Activated CD8-positive, alpha-beta memory T cell treated with anti-CD3 and anti-CD28 coated beads, Interleukin-2, amount 10 ng/mL, durations not matched to agents 7 days and 5 days (primary cell): ENCODE data around the gene AK4. TPM values are rescaled to one million over a fixed set of nuclear protein-coding genes. Genes with fewer than 3 reads are reported as not detected.
"Not testable (repeated sequence)": the region's sequence is repeated elsewhere in the genome, so short reads cannot be mapped to it uniquely, and the experiment has no call there.

Source experiments
- ATAC-seq: fragments of 150-1000 bp; cut with Tn5 transposase; one replicate; pipeline ENCODE4 v1.10.0; 2021; ENCODE audit warnings: moderate library complexity
- CTCF ChIA-PET: fragments of 350-600 bp; sonication (Branson Sonifier 250); formaldehyde crosslinking; loops from one replicate; lab custom pipeline; 2021; ENCODE audit warnings: antibody characterized with exemption; lab: Charles Lee
- DNase-seq: peaks from one replicate; pipeline ENCODE4 v3.0.0-alpha.2; 2020
- H3K27ac Mint-ChIP-seq: one replicate; pipeline ENCODE4 v1.8.0; 2021; ENCODE audit warnings: mild to moderate bottlenecking, mixed read lengths
- H3K27me3 Mint-ChIP-seq: one replicate; pipeline ENCODE4 v1.8.0; 2021; ENCODE audit warnings: mixed read lengths
- H3K36me3 Mint-ChIP-seq: one replicate; pipeline ENCODE4 v1.8.0; 2021; ENCODE audit warnings: mild to moderate bottlenecking, mixed read lengths
- H3K4me1 Mint-ChIP-seq: one replicate; pipeline ENCODE4 v1.8.0; 2021; ENCODE audit warnings: mixed read lengths
- H3K4me3 Mint-ChIP-seq: one replicate; pipeline ENCODE4 v1.8.0; 2021; ENCODE audit warnings: mild to moderate bottlenecking, moderate library complexity, mixed read lengths
- H3K9me3 Mint-ChIP-seq: one replicate; pipeline ENCODE4 v1.8.0; 2022; ENCODE audit warnings: low read depth, mixed read lengths
- total RNA-seq, 2 experiments: library from RNA; stranded (reverse); gene quantifications; one replicate each; pipeline ENCODE4 v1.2.3, GENCODE V29; 2021

AK4 gene
- total RNA-seq, 2 experiments from 2014 or later: 51.5 to 60.5 TPM

GRCh38 chr1:65237088-65237487 lies 89.1 kb downstream of the AK4 start:
- not testable (repeated sequence) for H3K4me3 Mint-ChIP-seq, ATAC-seq, DNase-seq, H3K4me1 Mint-ChIP-seq, H3K36me3 Mint-ChIP-seq, H3K9me3 Mint-ChIP-seq, H3K27ac Mint-ChIP-seq
- CTCF ChIA-PET: interaction anchor here (0.7 to 3.5 kb wide), 17 partner anchors 10 to 1005 kb away, joined by 3 to 40 read pairs (median 5); partner anchors contain the start of gene DNAJC6
- peaks cover 17% of the 10 kb centered on the region for H3K27me3 Mint-ChIP-seq

GRCh38 chr1:65237503-65237902 lies 89.5 kb downstream of the AK4 start:
- Mint-ChIP-seq H3K9me3 (no peaks in the 10 kb centered on the region), H3K27ac (no peak overlapping the region), H3K4me1 (peaks cover 5% of the 10 kb centered on the region), H3K36me3 (peaks cover 5% of the 10 kb centered on the region), H3K27me3 (peaks cover 19% of the 10 kb centered on the region), H3K4me3 (no peak overlapping the region)
- DNase-seq (no peak), ATAC-seq (no peak)
- CTCF ChIA-PET: interaction anchor here (0.8 to 3.5 kb wide), 6 partner anchors 22 to 593 kb away, joined by 3 to 40 read pairs (median 6); no protein-coding TSS in a partner anchor

DNA sequence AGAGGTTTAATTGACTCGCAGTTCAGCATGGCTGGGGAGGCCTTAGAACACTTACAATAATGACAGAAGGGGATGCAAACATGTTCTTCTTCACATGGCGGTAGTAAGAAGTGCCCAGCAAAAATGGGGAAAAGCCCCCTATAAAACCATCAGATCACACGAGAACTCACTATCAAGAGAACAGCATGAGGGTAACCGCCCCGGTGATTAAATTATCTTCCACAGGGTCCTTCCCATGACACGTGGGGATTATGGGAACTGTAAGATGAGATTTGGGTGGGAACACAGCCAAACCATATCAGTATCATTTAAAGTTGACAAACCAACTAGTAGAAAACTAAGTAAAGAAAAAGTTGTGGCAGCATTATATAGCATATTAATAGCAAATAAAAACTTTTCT lies 90.0 kb downstream of the AK4 start:
- DNase-seq (no peak), ATAC-seq (no peak)
- Mint-ChIP-seq H3K4me3 (no peak overlapping the region), H3K4me1 (peaks cover 5% of the 10 kb centered on the region), H3K9me3 (no peaks in the 10 kb centered on the region), H3K36me3 (peaks cover 5% of the 10 kb centered on the region), H3K27me3 (peaks cover 21% of the 10 kb centered on the region), H3K27ac (no peak overlapping the region)
- CTCF ChIA-PET: interaction anchor here (0.8 to 2.0 kb wide), 3 partner anchors 22 to 593 kb away, joined by 3 to 5 read pairs (median 3); no protein-coding TSS in a partner anchor

DNA sequence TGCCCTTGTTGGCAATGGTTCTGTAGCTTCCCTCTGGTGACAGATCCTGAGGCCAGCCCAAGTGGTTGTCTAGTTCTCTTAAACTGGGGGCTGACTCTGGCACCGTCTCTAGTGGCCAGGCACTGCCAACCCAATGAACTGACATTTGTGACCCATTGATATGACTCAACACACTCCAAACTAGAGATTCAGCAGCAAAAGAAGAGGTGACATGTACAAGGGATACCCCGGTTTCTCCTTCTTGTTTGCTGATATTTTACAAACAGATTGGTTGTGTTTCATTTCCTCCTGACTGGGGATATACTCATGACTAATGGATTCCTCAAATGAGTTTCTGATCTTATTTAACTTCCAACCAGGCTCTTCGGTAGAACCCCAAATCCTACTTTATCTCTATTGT lies 95.5 kb downstream of the AK4 start:
- peaks cover 39% of the 10 kb centered on the region for H3K27me3 Mint-ChIP-seq
- no peaks in the 10 kb centered on the region for H3K4me1 Mint-ChIP-seq
- H3K27ac Mint-ChIP-seq: no peak overlapping the region
- H3K4me3 Mint-ChIP-seq: no peak overlapping the region
- H3K36me3 Mint-ChIP-seq: no peaks in the 10 kb centered on the region
- no peak for ATAC-seq
- CTCF ChIA-PET: interaction anchor here (1.4 kb wide), 1 partner anchor 444 kb away, joined by 7 read pairs; no protein-coding TSS in a partner anchor
- no peak for DNase-seq
- H3K9me3 Mint-ChIP-seq: no peaks in the 10 kb centered on the region

GRCh38 chr1:65245295-65245694 lies 97.3 kb downstream of the AK4 start:
- Mint-ChIP-seq H3K36me3 (no peaks in the 10 kb centered on the region), H3K4me1 (no peaks in the 10 kb centered on the region), H3K27ac (no peak overlapping the region), H3K27me3 (peaks cover 32% of the 10 kb centered on the region), H3K9me3 (no peaks in the 10 kb centered on the region), H3K4me3 (no peak overlapping the region)
- CTCF ChIA-PET: no interaction called here
- DNase-seq: no peak
- ATAC-seq: no peak

DNA sequence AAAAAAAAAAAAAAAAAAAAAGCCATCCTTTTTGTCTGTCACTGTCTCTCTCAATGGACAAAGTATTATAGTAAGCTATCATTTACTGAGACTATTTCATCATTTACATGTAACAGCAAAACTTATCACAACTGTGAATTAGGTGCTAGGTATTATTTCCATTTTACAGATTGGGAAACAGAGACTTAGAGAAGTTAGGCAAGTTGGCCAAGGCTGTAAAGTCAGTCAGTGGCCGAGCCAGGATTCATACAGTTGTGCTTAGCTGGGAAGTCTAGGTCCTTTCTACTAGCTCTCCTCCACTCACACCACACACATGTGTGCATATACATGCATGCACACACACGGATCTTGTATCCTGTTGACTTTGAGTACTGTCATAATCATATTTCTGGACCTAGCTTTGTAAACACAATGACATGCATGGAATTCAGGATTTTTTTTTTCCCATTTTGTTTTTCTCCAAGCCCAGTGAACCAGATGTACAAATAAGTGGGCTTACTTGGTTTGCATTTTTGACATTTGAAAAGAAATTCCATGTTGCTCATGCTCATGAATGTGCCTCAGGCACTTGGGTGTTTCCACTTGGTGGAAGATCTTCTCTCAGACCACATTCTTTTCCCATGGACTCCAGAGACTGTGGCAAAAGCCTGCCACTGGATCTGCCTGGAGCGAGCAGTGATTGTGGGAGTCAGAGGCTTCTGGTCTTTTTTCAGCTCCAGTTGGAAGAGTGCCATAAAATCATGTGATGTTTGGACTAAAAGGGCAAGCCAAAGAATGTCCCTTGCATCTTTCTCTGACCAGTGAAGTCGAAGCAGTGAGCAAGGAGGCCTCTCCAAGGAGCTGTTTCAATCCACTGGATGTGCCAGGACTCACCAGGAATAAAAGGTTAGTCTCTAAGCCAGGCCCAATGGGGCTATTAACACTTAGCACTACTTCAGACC lies 99.7 kb downstream of the AK4 start:
- Mint-ChIP-seq H3K4me1 (no peaks in the 10 kb centered on the region), H3K36me3 (no peaks in the 10 kb centered on the region), H3K9me3 (no peaks in the 10 kb centered on the region), H3K27me3 (peaks cover 26% of the 10 kb centered on the region), H3K27ac (no peak overlapping the region), H3K4me3 (no peak overlapping the region)
- CTCF ChIA-PET: interaction anchor here (1.0 to 3.0 kb wide), 3 partner anchors 11 to 440 kb away, joined by 3 to 11 read pairs (median 10); no protein-coding TSS in a partner anchor
- ATAC-seq (no peak), DNase-seq (no peak)

DNA sequence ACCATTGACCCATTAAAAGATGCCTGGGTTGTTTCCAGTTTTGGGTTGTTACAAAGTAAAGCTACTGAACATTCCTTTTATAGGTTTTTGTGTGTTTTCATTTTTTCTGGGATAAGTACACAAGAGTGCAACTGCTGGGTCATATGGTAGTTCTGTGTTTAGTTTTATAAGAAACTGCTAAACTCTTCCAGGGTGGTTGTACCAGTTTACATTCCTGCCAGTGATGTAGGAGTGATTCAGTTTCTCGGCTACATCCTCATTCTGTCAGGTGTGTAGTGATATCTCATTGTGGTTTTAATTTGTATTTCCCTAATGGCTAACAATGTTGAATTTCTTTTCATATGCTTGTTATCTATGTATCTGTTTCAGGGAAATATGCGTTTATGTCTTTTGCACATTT lies 102.8 kb downstream of the AK4 start:
- ATAC-seq (no peak), DNase-seq (no peak)
- no peaks in the 10 kb centered on the region for H3K36me3 Mint-ChIP-seq
- no peaks in the 10 kb centered on the region for H3K9me3 Mint-ChIP-seq
- peaks cover 10% of the 10 kb centered on the region for H3K27me3 Mint-ChIP-seq
- H3K4me3 Mint-ChIP-seq: no peak overlapping the region
- H3K27ac Mint-ChIP-seq: no peak overlapping the region
- H3K4me1 Mint-ChIP-seq: peaks cover 19% of the 10 kb centered on the region
- CTCF ChIA-PET: interaction anchor here (2.6 to 3.0 kb wide), 2 partner anchors 15 to 437 kb away, joined by 10 to 13 read pairs; no protein-coding TSS in a partner anchor

DNA sequence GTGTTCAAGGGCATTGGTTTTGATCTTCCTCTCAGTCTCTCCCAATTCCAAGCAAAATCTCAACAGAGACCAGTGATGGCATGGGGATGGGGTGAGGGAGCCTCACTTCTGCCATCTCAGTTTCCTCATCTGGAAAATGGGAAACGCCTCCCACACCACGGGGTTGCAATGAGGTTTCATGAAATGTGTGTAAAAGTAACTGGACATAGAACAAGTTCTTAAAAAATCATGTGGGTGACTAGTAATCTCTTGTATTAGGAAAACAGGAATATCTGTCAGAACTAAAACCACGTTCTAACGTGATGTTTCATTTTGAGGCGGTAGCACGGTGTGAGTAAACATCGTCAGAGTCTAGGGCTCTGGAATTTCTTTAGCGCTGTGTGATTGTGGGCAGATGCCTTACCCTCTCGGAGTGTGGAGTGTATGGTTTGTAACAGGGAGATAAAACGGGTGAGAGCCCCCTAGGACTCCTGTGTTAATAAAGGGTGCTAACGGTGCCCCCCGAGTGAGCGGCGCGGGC lies 105.9 kb downstream of the AK4 start:
- Mint-ChIP-seq H3K27me3 (peaks cover 5% of the 10 kb centered on the region), H3K4me3 (peak overlapping the region; percentile 79), H3K4me1 (peaks cover 34% of the 10 kb centered on the region), H3K27ac (peak overlapping the region; percentile 81), H3K9me3 (no peaks in the 10 kb centered on the region), H3K36me3 (no peaks in the 10 kb centered on the region)
- DNase-seq (no peak), ATAC-seq (no peak)
- CTCF ChIA-PET: interaction anchor here (0.8 to 3.6 kb wide), 8 partner anchors 9 to 1191 kb away, joined by 3 to 20 read pairs (median 4); no protein-coding TSS in a partner anchor

DNA sequence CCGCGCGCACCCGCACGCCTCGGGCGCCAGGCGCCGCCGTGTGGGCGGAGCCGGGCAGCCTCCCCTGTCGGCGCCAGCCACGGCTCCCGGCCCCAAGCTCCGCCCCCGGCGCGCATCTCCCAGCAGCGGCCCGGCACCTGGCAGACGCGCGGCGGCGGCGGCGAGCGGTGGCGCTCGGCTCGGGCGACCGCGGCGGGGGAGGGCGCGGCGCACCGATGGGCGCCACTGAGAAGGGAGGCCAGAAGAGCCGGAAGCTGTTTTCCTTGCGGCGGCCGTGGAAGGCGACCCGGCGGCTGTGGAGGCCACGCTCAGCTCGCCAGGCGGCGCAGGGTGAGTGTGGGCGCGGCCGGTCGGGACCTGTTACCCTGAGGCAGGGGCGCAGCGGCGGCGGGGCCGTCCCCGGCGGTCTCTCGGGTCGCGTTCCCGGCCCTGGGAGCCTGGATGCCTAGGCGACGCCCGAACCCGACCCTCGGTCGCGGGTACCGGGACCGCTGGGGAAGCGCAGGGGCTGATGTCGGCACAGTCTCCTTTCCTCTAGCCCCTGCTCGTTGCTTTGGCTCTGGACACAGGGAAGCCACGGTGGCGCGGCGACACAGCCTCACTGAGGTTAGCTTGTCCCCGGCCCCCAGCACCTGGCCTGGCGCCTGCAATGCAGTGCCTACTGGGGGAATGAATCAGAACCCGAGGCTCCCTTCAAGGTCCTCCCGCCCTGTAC lies 106.5 kb downstream of the AK4 start:
- CTCF ChIA-PET: interaction anchor here (0.8 to 3.6 kb wide), 8 partner anchors 9 to 1190 kb away, joined by 3 to 20 read pairs (median 4); no protein-coding TSS in a partner anchor
- Mint-ChIP-seq H3K4me1 (peaks cover 40% of the 10 kb centered on the region), H3K36me3 (no peaks in the 10 kb centered on the region), H3K4me3 (peak overlapping the region; percentile 79), H3K27ac (peak overlapping the region; percentile 81), H3K27me3 (peaks cover 5% of the 10 kb centered on the region), H3K9me3 (no peaks in the 10 kb centered on the region)
- ATAC-seq (peak; percentile 98), DNase-seq (peak; percentile 91)

DNA sequence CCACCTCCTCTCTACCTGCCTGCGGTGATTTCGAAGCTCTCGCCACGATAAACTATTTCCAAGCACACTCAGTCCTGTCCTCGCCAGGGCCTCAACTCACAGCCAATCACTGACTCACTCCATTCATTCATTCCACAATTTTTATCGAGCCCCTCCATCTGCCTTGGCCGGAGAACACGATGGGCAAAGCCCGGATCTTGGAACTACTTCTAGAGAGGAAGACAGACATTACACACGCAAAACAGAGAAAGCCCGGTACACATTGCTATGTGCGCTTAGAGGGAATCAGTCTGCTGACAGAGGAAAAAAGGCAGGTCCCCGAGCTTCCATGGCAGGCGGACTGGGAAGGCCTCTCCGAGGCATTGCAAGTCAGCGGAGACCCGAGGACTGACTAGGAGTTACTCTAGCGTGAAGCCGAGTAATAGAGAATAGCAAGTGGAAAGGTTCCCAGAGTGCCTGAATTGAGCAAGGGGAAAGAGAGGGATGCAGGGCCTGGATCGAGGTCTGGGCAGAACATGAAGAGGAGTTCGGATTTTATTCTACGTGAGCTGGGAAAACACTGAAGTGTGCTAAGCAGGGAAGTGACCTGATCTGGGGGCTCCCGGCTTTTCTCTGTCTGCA lies 107.1 kb downstream of the AK4 start:
- ATAC-seq (no peak), DNase-seq (no peak)
- H3K4me1 Mint-ChIP-seq: peaks cover 47% of the 10 kb centered on the region
- peak overlapping the region; percentile 79 for H3K4me3 Mint-ChIP-seq
- H3K36me3 Mint-ChIP-seq: no peaks in the 10 kb centered on the region
- H3K9me3 Mint-ChIP-seq: no peaks in the 10 kb centered on the region
- peak overlapping the region; percentile 39 for H3K27ac Mint-ChIP-seq
- CTCF ChIA-PET: interaction anchor here (0.8 to 3.6 kb wide), 8 partner anchors 8 to 1190 kb away, joined by 3 to 20 read pairs (median 4); no protein-coding TSS in a partner anchor
- H3K27me3 Mint-ChIP-seq: peaks cover 5% of the 10 kb centered on the region

DNA sequence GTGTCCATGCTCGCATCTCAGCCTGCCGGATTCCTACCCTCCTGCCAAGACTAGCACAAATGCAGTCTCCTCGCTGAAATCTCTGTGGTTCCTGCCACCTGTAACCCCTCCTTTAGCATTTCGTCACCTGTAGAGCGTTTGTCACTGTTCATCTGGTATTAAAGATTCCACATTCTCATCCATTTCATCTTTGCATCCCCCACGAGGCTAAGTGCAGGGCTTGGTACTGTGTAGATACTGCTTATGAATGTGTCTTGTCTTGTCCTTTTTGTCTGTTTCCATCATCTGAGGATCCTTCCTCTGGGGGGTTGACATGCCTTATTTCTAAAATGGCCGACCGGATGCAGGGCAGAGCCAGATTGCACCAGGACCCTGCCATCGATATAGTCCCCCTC lies 107.7 kb downstream of the AK4 start:
- H3K27me3 Mint-ChIP-seq: peaks cover 5% of the 10 kb centered on the region
- H3K9me3 Mint-ChIP-seq: no peaks in the 10 kb centered on the region
- DNase-seq (no peak), ATAC-seq (no peak)
- H3K4me3 Mint-ChIP-seq: peak overlapping the region; percentile 79
- no peak overlapping the region for H3K27ac Mint-ChIP-seq
- CTCF ChIA-PET: interaction anchor here (3.6 kb wide), 1 partner anchor 20 kb away, joined by 20 read pairs; no protein-coding TSS in a partner anchor
- peaks cover 52% of the 10 kb centered on the region for H3K4me1 Mint-ChIP-seq
- no peaks in the 10 kb centered on the region for H3K36me3 Mint-ChIP-seq

- Mint-ChIP-seq H3K27ac (no peak overlapping the region), H3K4me1 (peaks cover 60% of the 10 kb centered on the region), H3K4me3 (no peak overlapping the region), H3K36me3 (no peaks in the 10 kb centered on the region), H3K27me3 (peaks cover 2% of the 10 kb centered on the region), H3K9me3 (no peaks in the 10 kb centered on the region)
- CTCF ChIA-PET: interaction anchor here (1.1 kb wide), 1 partner anchor 9 kb away, joined by 4 read pairs; no protein-coding TSS in a partner anchor
- no peak for DNase-seq
- ATAC-seq: no peak
Observed at GRCh38 chr1:65256860-65257708, 109.1 kb downstream of the AK4 start.
